ENCODE measurements around the gene RAPGEF1. TPM values are rescaled to one million over a fixed set of nuclear protein-coding genes. Genes with fewer than 3 reads are reported as not detected.

Gene RAPGEF1
- total and polyA plus RNA-seq, 2 of the 13 experiments (the other 11 are each of a cell fraction or from before 2014, with no cell fraction given), result 21.2 to 38.9 TPM

DNA sequence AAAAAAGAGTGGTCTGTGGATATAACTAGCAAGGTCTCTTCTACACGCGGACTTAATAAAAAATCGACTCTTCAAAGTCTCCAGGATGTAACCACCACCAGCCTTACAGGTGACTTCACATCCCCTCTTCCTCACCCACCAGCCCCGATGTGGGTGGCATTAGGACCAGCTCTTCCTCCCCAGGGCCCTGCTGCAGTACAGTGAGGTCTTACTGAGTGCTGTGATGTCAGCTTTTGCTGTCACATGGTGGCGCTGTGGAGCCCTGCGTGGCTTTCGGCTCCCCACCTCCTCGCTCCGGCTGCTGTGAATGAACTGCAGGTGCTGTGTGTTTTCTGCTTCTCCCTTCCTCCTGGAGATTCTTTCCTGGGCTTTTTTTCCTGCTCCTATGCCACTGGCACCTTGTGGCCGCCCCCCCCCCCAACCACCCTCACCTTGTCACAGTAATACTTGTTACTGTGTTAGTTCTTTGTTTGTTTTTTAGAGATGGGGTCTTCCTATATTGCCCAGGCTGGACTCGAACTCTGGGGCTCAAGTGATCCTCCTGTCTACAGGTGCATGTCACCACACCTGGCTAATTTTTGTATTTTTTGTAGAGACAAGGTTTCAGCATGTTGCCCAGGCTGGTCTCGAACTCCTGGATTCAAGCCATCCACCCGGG is 15.8 kb upstream of the RAPGEF1 start (continued):
- TF ChIP-seq, protein P1, sequence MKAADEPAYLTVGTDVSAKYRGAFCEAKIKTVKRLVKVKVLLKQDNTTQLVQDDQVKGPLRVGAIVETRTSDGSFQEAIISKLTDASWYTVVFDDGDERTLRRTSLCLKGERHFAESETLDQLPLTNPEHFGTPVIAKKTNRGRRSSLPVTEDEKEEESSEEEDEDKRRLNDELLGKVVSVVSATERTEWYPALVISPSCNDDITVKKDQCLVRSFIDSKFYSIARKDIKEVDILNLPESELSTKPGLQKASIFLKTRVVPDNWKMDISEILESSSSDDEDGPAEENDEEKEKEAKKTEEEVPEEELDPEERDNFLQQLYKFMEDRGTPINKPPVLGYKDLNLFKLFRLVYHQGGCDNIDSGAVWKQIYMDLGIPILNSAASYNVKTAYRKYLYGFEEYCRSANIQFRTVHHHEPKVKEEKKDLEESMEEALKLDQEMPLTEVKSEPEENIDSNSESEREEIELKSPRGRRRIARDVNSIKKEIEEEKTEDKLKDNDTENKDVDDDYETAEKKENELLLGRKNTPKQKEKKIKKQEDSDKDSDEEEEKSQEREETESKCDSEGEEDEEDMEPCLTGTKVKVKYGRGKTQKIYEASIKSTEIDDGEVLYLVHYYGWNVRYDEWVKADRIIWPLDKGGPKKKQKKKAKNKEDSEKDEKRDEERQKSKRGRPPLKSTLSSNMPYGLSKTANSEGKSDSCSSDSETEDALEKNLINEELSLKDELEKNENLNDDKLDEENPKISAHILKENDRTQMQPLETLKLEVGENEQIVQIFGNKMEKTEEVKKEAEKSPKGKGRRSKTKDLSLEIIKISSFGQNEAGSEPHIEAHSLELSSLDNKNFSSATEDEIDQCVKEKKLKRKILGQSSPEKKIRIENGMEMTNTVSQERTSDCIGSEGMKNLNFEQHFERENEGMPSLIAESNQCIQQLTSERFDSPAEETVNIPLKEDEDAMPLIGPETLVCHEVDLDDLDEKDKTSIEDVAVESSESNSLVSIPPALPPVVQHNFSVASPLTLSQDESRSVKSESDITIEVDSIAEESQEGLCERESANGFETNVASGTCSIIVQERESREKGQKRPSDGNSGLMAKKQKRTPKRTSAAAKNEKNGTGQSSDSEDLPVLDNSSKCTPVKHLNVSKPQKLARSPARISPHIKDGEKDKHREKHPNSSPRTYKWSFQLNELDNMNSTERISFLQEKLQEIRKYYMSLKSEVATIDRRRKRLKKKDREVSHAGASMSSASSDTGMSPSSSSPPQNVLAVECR (CRISPR knock-in tag; IDR thresholded peaks at IDR 0.05; ENCODE audit: borderline replicate concordance), result no peak
- peak; percentile 40; the same call in 1 of the 2 replicates for TF ChIP-seq KDM2A (CRISPR knock-in tag; IDR thresholded peaks at IDR 0.05; ENCODE audit: borderline replicate concordance, low read depth)
- TF ChIP-seq FLYWCH1 (CRISPR knock-in tag; IDR thresholded peaks at IDR 0.05), result no peak
- peak; percentile 14; the same call in 1 of the 2 replicates for TF ChIP-seq THAP11 (CRISPR knock-in tag; IDR thresholded peaks at IDR 0.05)
- TF ChIP-seq, protein P2, sequence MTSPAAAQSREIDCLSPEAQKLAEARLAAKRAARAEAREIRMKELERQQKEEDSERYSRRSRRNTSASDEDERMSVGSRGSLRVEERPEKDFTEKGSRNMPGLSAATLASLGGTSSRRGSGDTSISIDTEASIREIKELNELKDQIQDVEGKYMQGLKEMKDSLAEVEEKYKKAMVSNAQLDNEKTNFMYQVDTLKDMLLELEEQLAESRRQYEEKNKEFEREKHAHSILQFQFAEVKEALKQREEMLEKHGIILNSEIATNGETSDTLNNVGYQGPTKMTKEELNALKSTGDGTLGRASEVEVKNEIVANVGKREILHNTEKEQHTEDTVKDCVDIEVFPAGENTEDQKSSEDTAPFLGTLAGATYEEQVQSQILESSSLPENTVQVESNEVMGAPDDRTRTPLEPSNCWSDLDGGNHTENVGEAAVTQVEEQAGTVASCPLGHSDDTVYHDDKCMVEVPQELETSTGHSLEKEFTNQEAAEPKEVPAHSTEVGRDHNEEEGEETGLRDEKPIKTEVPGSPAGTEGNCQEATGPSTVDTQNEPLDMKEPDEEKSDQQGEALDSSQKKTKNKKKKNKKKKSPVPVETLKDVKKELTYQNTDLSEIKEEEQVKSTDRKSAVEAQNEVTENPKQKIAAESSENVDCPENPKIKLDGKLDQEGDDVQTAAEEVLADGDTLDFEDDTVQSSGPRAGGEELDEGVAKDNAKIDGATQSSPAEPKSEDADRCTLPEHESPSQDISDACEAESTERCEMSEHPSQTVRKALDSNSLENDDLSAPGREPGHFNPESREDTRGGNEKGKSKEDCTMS (CRISPR knock-in tag; conservative IDR thresholded peaks at IDR 0.05), result no peak
- no peak for TF ChIP-seq ZSCAN21 (CRISPR knock-in tag; IDR thresholded peaks at IDR 0.05; ENCODE audit: borderline replicate concordance)
- TF ChIP-seq DMAP1 (CRISPR knock-in tag; IDR thresholded peaks at IDR 0.05), result no peak
- no peak for TF ChIP-seq ZNF446 (CRISPR knock-in tag; IDR thresholded peaks at IDR 0.05)
- peak; percentile 43 for TF ChIP-seq SMC3 (IDR thresholded peaks at IDR 0.05; ENCODE audit: low read length)
- TF ChIP-seq SAP130 (CRISPR knock-in tag; IDR thresholded peaks at IDR 0.05; ENCODE audit: low read depth), result peak; percentile 25; the same call in 1 of the 2 replicates
